H4 (cell line): ENCODE results near the gene AGPAT2. TPM values are rescaled to one million over a fixed set of nuclear protein-coding genes. Genes with fewer than 3 reads are reported as not detected.

Experiments
- DNase-seq: peaks from one replicate; pipeline ENCODE4 v3.0.0-alpha.2; 2015; ENCODE audit warnings: low spot score
- total RNA-seq: library from RNA; depleted of rRNA; stranded (reverse); fragments of >200 nt; shearing (Covaris generic); gene quantifications from 2 replicates; pipeline ENCODE4 v1.2.3, GENCODE V29; 2014; rRNA removed

Gene AGPAT2
- total RNA-seq, 1 experiment from 2014 or later, result 32.3 TPM

- DNase-seq, result no peak
These were observed 59.6 kb downstream of the AGPAT2 start for GRCh38 chr9:136627703-136628102.

- no peak for DNase-seq
These were observed 60.3 kb downstream of the AGPAT2 start for GRCh38 chr9:136626740-136627642.

DNA sequence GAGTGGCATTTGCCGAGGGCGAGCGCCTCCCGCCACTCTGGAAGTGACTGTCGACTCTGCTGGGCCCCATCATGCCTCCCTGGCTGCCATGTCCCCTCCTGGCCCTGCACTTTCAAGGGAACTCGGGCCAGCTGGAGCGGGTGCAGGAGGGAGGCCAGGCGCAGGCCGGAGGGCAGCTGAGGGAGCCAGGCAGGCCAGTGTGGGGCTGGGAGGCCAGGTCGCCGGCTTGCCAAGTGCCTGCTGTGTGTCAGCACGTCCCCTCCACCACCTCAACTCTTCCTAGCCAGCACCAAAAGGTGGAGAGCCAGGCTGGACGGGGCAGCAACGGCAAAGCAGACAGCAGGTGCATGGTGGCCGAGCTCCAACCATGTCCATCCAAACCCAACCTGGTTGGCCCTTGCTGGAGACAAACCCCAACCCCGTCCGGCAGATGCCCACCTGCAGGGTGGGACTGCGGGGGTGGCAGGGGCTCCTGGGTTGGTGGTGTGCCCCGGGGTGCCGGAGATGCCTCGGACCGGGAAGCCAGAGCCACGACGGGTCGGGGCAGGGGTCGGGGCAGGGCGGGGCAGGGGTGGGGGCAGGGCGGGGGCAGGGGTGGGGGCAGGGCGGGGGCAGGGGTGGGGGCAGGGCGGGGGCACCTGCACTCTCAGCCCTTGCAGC is 61.1 kb downstream of the AGPAT2 start:
- no peak for DNase-seq

GRCh38 chr9:136625101-136626065 is 61.9 kb downstream of the AGPAT2 start:
- no peak for DNase-seq

- no peak for DNase-seq
These were observed 62.9 kb downstream of the AGPAT2 start for GRCh38 chr9:136624184-136624951.

GRCh38 chr9:136623842-136624183 is 63.4 kb downstream of the AGPAT2 start:
- no peak for DNase-seq

Other genes with a start within 250 kb of the AGPAT2 start
- gene INPP5E, start 247.6 kb downstream of the AGPAT2 start, total RNA-seq, result 2.4 and 3.9 TPM in 2 replicates
- 18.7 and 19.0 TPM in 2 replicates for gene SEC16A, start 204.4 kb downstream of the AGPAT2 start, total RNA-seq
- 2.4 and 3.2 TPM in 2 replicates for gene NOTCH1, start 141.4 kb downstream of the AGPAT2 start, total RNA-seq
- gene EGFL7, start 24.5 kb downstream of the AGPAT2 start, total RNA-seq, result 60.2 and 76.5 TPM in 2 replicates
- 3.8 and 6.1 TPM in 2 replicates for gene DIPK1B, start 25.1 kb upstream of the AGPAT2 start, total RNA-seq
- gene LCN10, start 55.5 kb upstream of the AGPAT2 start, total RNA-seq, result not detected in 2 replicates
- gene LCN6, start 61.1 kb upstream of the AGPAT2 start, total RNA-seq, result not detected in 2 replicates
- not detected in 2 replicates for gene LCN8, start 70.8 kb upstream of the AGPAT2 start, total RNA-seq
- gene LCN15, start 77.1 kb upstream of the AGPAT2 start, total RNA-seq, result not detected in 2 replicates
- gene TMEM141, start 103.9 kb upstream of the AGPAT2 start, total RNA-seq, result 87.0 and 93.0 TPM in 2 replicates
- 0.47 TPM in 1 of 2 replicates, not detected in the other for gene CCDC183, start 108.9 kb upstream of the AGPAT2 start, total RNA-seq
- gene RABL6, start 120.5 kb upstream of the AGPAT2 start, total RNA-seq, result 23.6 and 35.0 TPM in 2 replicates
- 0.06 and 0.21 TPM in 2 replicates for gene AJM1, start 155.0 kb upstream of the AGPAT2 start, total RNA-seq
- gene PHPT1, start 162.0 kb upstream of the AGPAT2 start, total RNA-seq, result 100 and 119 TPM in 2 replicates
- gene MAMDC4, start 164.9 kb upstream of the AGPAT2 start, total RNA-seq, result 0.12 and 0.15 TPM in 2 replicates
- gene EDF1, start 178.9 kb upstream of the AGPAT2 start, total RNA-seq, result 458 and 510 TPM in 2 replicates
- gene TRAF2, start 199.1 kb upstream of the AGPAT2 start, total RNA-seq, result 8.1 and 11.3 TPM in 2 replicates